Subcutaneous adipose tissue (tissue), 4 donors: ENCODE data around the gene GZMA. TPM values are rescaled to one million over a fixed set of nuclear protein-coding genes. Genes with fewer than 3 reads are reported as not detected.

Experiments used
- total RNA-seq, 4 donors: library from RNA; depleted of rRNA; stranded (reverse); fragments of >200 nt; gene quantifications; one replicate each; pipeline ENCODE4 v1.1.0, GENCODE V29; 2016
- TF ChIP-seq, protein P1 (sequence below): fragments of 450-650 bp; IDR thresholded peaks from one replicate; pipeline ENCODE4 v1.5.1; 2016; ENCODE audit warnings: low read depth, mild to moderate bottlenecking, control low read depth, antibody characterized with exemption, moderate library complexity

Gene GZMA
- total RNA-seq, result 1 to 10 TPM in 3 of 4 donors, not detected in 1; 1.3 to 2.2 (median 1.8) TPM

DNA sequence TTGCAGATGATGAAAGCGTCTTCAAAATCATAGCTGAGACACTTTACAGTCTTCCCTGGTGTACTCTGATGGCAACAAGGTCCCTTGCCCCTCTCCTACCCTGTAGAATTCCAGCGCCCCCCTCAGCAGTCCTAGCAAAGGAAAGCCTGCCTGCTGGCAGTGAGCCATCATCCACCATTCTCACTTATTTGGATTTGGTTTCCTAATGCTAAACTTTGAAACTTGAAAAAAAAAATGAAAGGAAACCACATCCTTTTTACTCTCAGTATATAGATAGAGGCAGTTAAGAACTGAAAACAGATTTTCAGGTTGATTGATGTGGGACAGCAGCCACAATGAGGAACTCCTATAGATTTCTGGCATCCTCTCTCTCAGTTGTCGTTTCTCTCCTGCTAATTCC lies at the start of gene GZMA:
Gene GZMA, plus strand, starts transcription at position 299 of the 400 bp plus-strand sequence. Its CDS starts 37 bp downstream, at position 336.
- TF ChIP-seq, protein P1, sequence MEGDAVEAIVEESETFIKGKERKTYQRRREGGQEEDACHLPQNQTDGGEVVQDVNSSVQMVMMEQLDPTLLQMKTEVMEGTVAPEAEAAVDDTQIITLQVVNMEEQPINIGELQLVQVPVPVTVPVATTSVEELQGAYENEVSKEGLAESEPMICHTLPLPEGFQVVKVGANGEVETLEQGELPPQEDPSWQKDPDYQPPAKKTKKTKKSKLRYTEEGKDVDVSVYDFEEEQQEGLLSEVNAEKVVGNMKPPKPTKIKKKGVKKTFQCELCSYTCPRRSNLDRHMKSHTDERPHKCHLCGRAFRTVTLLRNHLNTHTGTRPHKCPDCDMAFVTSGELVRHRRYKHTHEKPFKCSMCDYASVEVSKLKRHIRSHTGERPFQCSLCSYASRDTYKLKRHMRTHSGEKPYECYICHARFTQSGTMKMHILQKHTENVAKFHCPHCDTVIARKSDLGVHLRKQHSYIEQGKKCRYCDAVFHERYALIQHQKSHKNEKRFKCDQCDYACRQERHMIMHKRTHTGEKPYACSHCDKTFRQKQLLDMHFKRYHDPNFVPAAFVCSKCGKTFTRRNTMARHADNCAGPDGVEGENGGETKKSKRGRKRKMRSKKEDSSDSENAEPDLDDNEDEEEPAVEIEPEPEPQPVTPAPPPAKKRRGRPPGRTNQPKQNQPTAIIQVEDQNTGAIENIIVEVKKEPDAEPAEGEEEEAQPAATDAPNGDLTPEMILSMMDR, result no peak

DNA sequence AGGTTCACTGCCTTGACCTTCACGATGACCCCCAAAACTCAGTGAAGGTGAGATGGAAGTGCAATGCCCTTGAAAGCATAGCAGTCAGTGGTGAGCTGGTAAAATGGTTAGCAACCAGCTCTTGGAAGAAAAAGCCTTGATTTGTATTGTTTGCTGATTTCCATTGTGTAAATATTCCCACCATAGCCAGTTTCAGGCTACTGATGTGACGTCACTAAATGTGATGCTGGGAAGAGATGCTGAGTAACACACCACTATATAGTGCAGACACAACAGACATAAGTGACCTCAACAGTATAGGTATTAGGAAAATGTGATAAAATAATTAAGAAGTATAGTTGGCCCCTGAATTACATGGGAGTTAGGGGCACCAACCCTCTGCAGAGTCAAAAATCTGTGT lies 47.3 kb upstream of the GZMA start:
- TF ChIP-seq, protein P1, result no peak

DNA sequence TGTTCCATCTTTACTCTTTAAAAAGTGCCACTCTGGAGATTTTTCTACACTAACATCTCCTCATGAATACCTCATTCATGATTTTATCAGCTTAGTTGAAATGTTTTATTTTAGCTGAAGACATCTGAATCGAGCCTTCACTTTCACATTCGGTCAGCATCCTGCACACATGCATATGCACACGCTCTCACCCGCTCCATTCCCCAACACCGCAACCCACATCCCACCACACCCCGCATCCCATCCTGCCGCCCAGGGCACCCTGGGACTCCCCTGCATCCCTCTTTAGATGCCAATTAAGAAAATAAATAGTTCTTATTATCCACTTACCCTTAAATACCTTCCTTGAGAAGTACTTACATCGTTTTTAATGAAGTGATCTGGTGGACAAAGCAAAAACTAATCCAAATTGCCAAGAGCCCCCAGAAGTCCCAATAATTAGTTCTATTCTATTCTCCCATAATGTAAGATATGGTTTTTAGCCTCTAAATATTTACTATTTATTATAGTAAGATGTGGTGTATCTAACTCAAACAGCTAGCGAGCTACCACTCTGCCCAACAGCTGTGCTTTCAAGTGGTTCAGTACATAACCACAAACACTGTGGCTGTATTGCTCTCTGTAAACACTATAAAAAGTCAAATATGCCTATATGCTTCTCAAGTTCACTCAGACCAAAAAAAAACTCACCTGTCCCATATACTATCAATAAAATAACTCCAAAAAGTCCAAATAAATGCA lies 40.2 kb upstream of the GZMA start:
- TF ChIP-seq, protein P1, result no peak

DNA sequence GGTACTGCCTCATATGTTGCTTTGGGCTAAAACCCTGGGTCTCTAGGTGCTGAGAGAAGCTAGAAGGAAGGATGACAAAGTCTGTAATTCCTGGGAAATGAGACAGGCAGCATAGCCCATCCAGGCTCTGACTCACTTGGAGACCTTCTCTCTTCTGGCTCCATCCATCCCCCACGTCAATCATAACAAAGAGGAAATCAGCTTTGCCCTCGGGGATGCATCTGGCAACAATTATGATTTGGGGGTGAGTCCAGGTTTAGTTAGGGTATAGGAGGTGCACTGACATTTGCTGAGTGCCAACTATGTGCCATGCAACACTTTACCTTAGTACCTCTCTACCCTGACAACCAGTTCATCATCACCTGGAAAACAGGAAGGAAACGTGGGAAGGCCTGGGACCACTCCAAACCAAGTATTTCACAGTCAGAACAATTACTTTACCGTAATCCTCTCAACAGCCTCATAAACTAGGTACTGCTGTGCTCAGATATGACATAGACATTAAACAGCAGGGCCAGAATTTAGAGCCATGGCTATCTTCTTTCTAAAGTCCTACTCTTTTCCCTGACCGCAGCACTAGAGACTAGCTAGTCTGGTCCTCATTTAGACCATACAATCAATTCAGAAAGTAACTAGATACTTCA lies 39.1 kb upstream of the GZMA start:
- TF ChIP-seq, protein P1, result no peak

DNA sequence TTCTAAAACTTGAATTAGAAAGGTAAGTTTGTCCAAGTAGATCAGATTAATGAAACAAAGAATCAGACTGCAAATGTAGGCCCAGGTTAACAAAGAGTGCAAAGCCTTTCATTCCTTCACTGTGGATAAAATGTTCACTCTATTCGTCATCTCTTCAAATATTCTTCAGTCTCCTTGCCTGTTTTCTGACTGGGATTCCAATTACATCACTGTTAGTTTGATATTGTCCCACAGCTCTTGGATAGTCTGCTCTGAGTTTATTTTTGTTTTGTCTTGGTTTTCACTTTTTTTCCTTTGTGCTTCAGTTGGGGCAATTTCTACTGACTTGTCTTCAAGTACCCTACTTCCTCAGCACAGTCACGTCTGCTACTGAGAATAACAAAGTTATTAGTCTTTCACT lies 38.5 kb upstream of the GZMA start:
- TF ChIP-seq, protein P1, result no peak

DNA sequence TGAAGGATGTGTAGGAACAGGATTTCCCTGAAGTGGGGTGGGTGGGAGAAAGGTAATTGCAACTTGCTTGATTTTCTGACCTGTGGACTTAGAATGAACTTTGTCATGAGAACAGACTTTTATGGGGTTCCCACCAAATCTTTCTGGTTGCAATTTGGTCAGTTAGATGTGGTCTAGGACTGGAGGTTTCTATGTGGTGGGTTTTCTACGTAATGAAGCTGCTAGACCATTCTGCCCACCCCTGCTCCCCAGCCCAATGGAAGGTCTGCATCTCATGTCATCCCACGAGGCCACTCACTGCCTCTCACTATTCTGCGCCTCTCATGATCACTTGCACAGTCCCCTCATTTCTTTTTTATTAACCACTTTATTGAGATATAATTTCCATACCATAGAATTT lies 37.9 kb upstream of the GZMA start:
- TF ChIP-seq, protein P1, result no peak

DNA sequence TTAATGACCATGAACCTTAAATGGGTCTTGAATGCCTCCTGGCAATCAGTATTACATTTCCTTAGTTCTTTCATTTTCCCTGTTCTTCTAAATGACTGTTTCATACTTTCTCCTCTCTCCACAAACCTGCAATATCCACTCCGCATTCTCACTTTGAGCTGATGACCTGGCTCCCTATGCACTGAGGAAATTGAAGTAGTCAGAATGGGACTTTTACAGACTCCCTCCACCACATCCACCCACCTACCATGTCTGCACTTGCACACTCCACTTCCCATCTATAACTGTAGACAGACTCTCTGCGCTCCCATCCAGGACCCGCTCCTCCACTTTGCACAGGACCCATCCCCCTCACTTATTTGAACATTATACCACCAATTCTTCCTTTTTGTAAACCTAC lies 36.2 kb upstream of the GZMA start:
- TF ChIP-seq, protein P1, result no peak
